Natural killer cell (primary cell): Measurements from ENCODE around the gene JPH2. TPM values are rescaled to one million over a fixed set of nuclear protein-coding genes. Genes with fewer than 3 reads are reported as not detected.

ENCODE experiments used
- ATAC-seq, 3 donors: fragments of 150-1000 bp in 2 of 3; fragments of 200-7000 bp in 1 of 3; cut with Tn5 transposase; 1 replicate in 1 of 3; 2 replicates in 2 of 3; pipeline ENCODE4 v1.10.0; 2021; ENCODE audit warnings: mild to moderate bottlenecking in 2 of 3, moderate library complexity in 2 of 3
- DNase-seq, 2 donors: peaks; one replicate each; pipeline versions ENCODE4 v3.0.0 to v3.0.0-alpha.2; 2013 to 2021; ENCODE audit warnings: mixed read lengths in 1 of 2
- H3K27ac ChIP-seq: one replicate; pipeline ENCODE4 v1.5.1; 2013; ENCODE audit warnings: mild to moderate bottlenecking, low read length
- H3K27me3 ChIP-seq: one replicate; pipeline ENCODE4 v1.6.1; 2013; ENCODE audit warnings: low read length; ENCODE audit not compliant: control insufficient read depth, insufficient read depth
- H3K36me3 ChIP-seq: one replicate; pipeline ENCODE4 v1.6.1; 2013; ENCODE audit warnings: low read length; ENCODE audit not compliant: control insufficient read depth, insufficient read depth
- H3K4me1 ChIP-seq: one replicate; pipeline ENCODE4 v1.6.1; 2013; ENCODE audit warnings: low read length; ENCODE audit not compliant: control insufficient read depth, insufficient read depth
- H3K4me3 ChIP-seq: one replicate; pipeline ENCODE4 v1.5.1; 2013; ENCODE audit warnings: low read length
- H3K9me3 ChIP-seq: one replicate; pipeline ENCODE4 v1.6.1; 2013; ENCODE audit warnings: low read length; ENCODE audit not compliant: control insufficient read depth, insufficient read depth
- H3K27ac Mint-ChIP-seq, 2 donors: one replicate each; pipeline ENCODE4 v1.8.0; 2022; ENCODE audit warnings: mild to moderate bottlenecking in 2 of 2, mixed read lengths in 2 of 2, moderate library complexity in 1 of 2
- H3K27me3 Mint-ChIP-seq, 2 donors: one replicate each; pipeline ENCODE4 v1.8.0; 2022; ENCODE audit warnings: low read depth in 2 of 2, mixed read lengths in 2 of 2
- H3K36me3 Mint-ChIP-seq: one replicate; pipeline ENCODE4 v1.8.0; 2022; ENCODE audit warnings: mixed read lengths
- H3K4me1 Mint-ChIP-seq, 2 donors: one replicate each; pipeline ENCODE4 v1.8.0; 2022; ENCODE audit warnings: mixed read lengths in 2 of 2
- H3K4me3 Mint-ChIP-seq: one replicate; pipeline ENCODE4 v1.8.0; 2022; ENCODE audit warnings: mild to moderate bottlenecking, moderate library complexity, mixed read lengths
- H3K9me3 Mint-ChIP-seq, 2 donors: one replicate each; pipeline ENCODE4 v1.8.0; 2022; ENCODE audit warnings: mixed read lengths in 2 of 2
- WGBS: methylation state at CpG from one replicate; pipeline ENCODE4 v1.1.7; 2013; ENCODE audit warnings: missing lambda C conversion rate; ENCODE audit not compliant: insufficient coverage; 5-methylcytosine and 5-hydroxymethylcytosine counted together
- intact Hi-C: fragments of 100-400 bp; cut with micrococcal nuclease; formaldehyde crosslinking; loops from one replicate; pipeline ENCODE4 v1.14.2; 2022
- total RNA-seq, 4 donors: library from RNA; stranded (reverse); fragments of 120-200 nt in 1 of 4; gene quantifications; one replicate each; pipeline versions ENCODE4 v1.2.3 to v1.2.4, GENCODE V29; 2013 to 2022
- TF ChIP-seq, protein P1 (sequence below): fragments of 200-600 bp; IDR thresholded peaks from one replicate; pipeline ENCODE4 v1.8.0; 2022; ENCODE audit warnings: antibody characterized with exemption

The JPH2 gene
- total RNA-seq, 3 donors from 2014 or later (not counting 1 experiment from before 2014, with no cell fraction given) = not detected

DNA sequence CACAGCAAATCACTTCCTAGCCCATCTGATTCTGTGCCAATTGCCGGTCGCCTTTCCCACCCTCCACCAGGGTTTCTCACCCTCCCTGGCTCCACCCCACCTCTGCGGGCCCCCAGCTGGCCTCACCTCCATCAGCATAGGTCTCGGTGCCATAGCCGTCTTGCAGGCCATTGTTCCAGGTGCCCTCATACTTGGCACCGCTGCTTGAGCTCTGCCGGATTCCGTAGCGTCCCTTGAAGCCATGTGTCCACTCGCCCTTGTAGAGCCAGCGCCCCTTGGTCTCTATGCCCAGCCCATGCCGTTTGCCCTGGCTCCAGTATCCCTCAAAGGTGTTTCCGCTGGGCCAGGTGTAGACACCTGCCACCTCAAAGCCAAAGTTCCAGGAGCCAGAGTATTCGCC, 787 bp downstream of the JPH2 start:
- no peak for DNase-seq
- Mint-ChIP-seq H3K4me3 (no peak overlapping the region), H3K27ac (no peak overlapping the region), H3K36me3 (no peaks in the 10 kb centered on the region), H3K27me3 (peaks cover 44 to 57% of the 10 kb centered on the region in 2 donors), H3K9me3 (no peaks in the 10 kb centered on the region), H3K4me1 (no peaks in the 10 kb centered on the region)
- H3K4me1 ChIP-seq = peaks cover 10% of the 10 kb centered on the region
- intact Hi-C loops = loop anchor here (10.0 kb wide), 1 partner anchor 441 kb away; no protein-coding TSS in a partner anchor
- WGBS = 90% methylated on average over 14 of the region's 14 CpGs
- H3K27me3 ChIP-seq = peaks cover 22% of the 10 kb centered on the region
- no peaks in the 10 kb centered on the region for H3K36me3 ChIP-seq
- no peaks in the 10 kb centered on the region for H3K9me3 ChIP-seq
- no peak overlapping the region for H3K4me3 ChIP-seq
- no peak for ATAC-seq
- TF ChIP-seq, protein P1, sequence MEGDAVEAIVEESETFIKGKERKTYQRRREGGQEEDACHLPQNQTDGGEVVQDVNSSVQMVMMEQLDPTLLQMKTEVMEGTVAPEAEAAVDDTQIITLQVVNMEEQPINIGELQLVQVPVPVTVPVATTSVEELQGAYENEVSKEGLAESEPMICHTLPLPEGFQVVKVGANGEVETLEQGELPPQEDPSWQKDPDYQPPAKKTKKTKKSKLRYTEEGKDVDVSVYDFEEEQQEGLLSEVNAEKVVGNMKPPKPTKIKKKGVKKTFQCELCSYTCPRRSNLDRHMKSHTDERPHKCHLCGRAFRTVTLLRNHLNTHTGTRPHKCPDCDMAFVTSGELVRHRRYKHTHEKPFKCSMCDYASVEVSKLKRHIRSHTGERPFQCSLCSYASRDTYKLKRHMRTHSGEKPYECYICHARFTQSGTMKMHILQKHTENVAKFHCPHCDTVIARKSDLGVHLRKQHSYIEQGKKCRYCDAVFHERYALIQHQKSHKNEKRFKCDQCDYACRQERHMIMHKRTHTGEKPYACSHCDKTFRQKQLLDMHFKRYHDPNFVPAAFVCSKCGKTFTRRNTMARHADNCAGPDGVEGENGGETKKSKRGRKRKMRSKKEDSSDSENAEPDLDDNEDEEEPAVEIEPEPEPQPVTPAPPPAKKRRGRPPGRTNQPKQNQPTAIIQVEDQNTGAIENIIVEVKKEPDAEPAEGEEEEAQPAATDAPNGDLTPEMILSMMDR = no peak
- no peak overlapping the region for H3K27ac ChIP-seq

DNA sequence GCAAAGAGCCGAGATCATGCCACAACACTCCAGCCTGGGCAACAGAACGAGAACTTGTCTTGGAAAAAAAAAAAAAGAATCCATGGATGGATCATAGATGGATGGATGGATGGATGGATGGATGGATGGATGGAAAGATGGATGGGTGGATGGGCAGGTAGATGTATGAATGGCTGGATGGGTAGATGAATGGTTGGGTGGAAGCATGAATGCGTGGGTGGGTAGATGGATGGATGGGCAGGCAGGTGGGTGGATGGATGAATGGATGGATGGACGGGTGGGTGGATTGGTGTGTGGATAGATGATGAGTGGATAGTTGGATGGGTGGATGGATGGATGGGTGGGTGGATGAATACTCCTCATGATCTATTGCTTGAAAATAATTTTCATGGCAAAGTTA, 1.4 kb downstream of the JPH2 start:
- Mint-ChIP-seq H3K4me1 (no peaks in the 10 kb centered on the region), H3K36me3 (no peaks in the 10 kb centered on the region), H3K27me3 (peaks cover 44 to 57% of the 10 kb centered on the region in 2 donors), H3K9me3 (no peaks in the 10 kb centered on the region), H3K27ac (no peak overlapping the region), H3K4me3 (no peak overlapping the region)
- intact Hi-C loops = loop anchor here (10.0 kb wide), 1 partner anchor 441 kb away; no protein-coding TSS in a partner anchor
- Histone ChIP-seq H3K4me1 (peaks cover 10% of the 10 kb centered on the region), H3K4me3 (no peak overlapping the region), H3K36me3 (no peaks in the 10 kb centered on the region), H3K27me3 (peaks cover 22% of the 10 kb centered on the region), H3K9me3 (no peaks in the 10 kb centered on the region), H3K27ac (no peak overlapping the region)
- no peak for DNase-seq
- no peak for ATAC-seq
- WGBS = 90% methylated on average over 4 of the region's 4 CpGs
- TF ChIP-seq, protein P1 = no peak

DNA sequence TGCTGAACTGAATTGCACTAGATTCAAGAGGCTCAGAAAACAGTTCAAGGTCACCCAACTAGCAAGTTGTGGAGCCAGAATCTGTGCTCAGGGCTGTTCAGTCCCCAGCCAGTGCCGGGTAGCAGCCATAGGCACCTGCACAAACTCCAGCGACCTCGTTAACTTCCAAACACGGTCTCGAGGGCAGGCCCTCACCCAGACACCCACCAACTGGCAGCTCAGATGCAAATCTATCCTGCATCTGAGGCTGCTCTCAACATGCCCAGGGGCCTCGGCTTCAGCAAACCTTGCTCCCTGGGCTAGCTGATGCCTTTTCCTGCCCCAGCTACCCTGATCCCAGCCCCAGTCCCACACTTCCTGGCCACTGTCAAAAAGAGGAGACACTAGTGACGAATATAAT, 3.7 kb downstream of the JPH2 start:
- no peak overlapping the region for H3K27ac Mint-ChIP-seq
- no peak for DNase-seq
- 76% methylated on average over 7 of the region's 7 CpGs for WGBS
- ATAC-seq = no peak
- no peaks in the 10 kb centered on the region for H3K36me3 ChIP-seq
- H3K4me1 ChIP-seq = peaks cover 10% of the 10 kb centered on the region
- H3K4me3 ChIP-seq = no peak overlapping the region
- no peak overlapping the region for H3K27ac ChIP-seq
- H3K9me3 ChIP-seq = no peaks in the 10 kb centered on the region
- peaks cover 38 to 50% of the 10 kb centered on the region in 2 donors for H3K27me3 Mint-ChIP-seq
- TF ChIP-seq, protein P1 = no peak
- no peaks in the 10 kb centered on the region for H3K36me3 Mint-ChIP-seq
- intact Hi-C loops = loop anchor here (10.0 kb wide), 1 partner anchor 438 kb away; no protein-coding TSS in a partner anchor
- no peak overlapping the region for H3K4me3 Mint-ChIP-seq
- H3K9me3 Mint-ChIP-seq = no peaks in the 10 kb centered on the region
- peaks cover 12% of the 10 kb centered on the region for H3K27me3 ChIP-seq
- no peaks in the 10 kb centered on the region for H3K4me1 Mint-ChIP-seq

DNA sequence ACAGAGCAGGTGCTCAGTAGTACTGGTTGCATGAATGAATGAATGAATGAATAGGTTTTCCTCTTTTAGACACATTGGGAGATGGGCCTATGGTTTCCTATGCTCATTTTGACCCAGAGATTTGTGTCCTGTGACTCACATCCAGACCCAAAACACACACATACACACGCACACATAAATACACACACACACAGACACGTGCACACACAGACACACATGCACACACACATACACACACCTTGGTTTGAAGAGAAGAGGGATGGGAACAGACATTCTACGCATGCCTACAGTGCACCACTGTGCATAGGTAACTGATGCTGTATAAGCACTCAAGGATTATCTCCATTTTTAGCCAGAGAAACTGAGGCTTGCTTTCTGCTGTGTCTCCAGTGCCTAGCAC, 4.1 kb downstream of the JPH2 start:
- Histone ChIP-seq H3K27ac (no peak overlapping the region), H3K4me3 (no peak overlapping the region), H3K9me3 (no peaks in the 10 kb centered on the region), H3K36me3 (no peaks in the 10 kb centered on the region), H3K27me3 (peaks cover 12% of the 10 kb centered on the region), H3K4me1 (peaks cover 10% of the 10 kb centered on the region)
- Mint-ChIP-seq H3K36me3 (no peaks in the 10 kb centered on the region), H3K27me3 (peaks cover 38 to 46% of the 10 kb centered on the region in 2 donors), H3K9me3 (no peaks in the 10 kb centered on the region), H3K4me1 (no peaks in the 10 kb centered on the region), H3K27ac (no peak overlapping the region), H3K4me3 (no peak overlapping the region)
- ATAC-seq = no peak
- 78% methylated on average over 2 of the region's 3 CpGs for WGBS
- TF ChIP-seq, protein P1 = no peak
- intact Hi-C loops = loop anchor here (10.0 kb wide), 1 partner anchor 438 kb away; no protein-coding TSS in a partner anchor
- no peak for DNase-seq
